GM21390 (cell line): ENCODE measurements around the gene CAPN2.
"Not testable (repeated sequence)": the region's sequence is repeated elsewhere in the genome, so short reads cannot be mapped to it uniquely, and the experiment has no call there.

Experiments used
- ATAC-seq: cut with Tn5 transposase; IDR thresholded peaks from one replicate; pipeline ENCODE4 v1.9.1; 2021; ENCODE audit not compliant: unreplicated experiment

The CAPN2 gene

DNA sequence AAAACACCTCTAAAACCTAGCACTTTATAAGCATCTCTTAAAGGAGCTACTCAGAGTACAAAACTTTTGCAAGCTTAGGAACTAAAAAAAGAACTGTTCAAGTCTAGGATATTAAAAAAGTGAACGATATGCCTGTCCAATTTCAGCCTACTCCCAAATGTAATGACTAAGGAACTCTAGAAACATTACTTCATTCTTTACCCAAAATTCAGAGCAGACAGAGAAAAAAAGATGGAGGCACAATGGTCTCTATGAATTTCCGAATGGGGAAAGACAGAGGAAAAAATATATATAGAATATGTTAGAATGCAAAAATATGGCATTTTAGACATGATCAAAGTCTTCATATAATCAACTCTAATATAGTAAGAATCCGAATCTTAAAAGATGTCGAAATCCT is 72.2 kb downstream of the CAPN2 start:
- no peak for ATAC-seq

DNA sequence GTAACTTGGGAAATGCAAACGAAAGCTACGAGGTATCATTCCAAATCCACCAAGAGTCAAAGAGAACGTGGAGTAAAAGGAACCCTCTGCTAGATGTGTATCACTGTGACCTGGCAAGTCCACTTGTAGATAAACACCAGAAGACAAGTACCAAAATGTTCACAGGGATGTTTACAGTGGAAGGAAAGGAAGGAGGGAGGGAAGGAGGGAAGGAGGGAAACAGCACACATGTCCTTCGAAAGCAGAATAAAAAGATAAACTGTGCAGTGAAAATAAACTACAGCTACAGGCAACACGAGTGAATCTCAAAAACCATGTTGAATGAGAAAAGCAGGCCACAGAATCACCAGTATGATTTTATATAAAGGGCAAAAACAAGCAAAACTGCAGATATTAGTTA is 73.5 kb downstream of the CAPN2 start:
- ATAC-seq, result no peak

DNA sequence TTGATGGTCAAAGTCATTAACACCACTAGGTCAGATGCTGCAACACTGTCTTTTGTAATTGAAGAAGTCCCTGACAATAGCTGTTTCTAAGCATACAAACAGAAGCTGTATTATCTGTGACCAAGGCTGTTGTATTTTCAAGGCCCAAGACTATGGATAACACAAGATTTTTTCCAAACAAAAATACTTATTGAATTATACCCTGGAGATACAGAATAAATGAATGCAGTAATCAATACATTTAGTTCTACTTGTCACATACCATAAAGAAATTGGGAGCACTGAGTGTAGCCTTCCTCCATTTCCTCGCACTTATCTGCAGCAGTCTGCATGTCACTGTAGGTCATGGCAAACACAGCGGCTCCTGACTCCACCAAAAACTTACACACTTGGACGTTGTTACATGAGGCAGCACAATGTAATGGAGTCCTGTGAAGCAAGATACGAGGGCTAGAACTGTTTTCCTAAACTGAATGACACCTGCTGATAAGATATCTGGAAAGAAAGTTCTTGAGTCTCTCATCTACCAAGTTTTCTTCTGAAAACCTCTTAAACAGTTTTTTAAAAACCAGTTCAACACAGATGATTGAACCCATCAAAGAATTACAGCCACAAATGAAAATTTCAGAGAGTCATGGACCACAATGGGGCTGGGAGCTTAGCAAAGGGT is 76.5 kb downstream of the CAPN2 start:
- ATAC-seq, result no peak

DNA sequence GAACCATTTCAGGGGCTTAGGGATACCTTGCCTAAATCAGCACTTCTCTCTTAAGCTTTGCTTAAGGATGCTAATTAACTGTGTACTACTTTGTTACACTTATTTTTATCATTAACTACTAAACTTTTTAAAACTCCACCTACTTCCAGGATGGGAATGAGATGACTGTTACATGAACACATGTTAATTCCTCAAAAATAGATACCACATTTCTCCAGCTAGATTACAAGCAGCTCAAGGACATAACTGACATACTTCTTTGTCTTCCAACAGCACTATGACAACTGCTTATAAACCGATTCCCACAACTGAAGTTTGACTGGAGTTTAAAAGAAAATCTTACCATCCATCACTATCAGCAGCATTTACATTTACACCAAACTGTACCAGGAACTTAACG is 79.7 kb downstream of the CAPN2 start:
- no peak for ATAC-seq

DNA sequence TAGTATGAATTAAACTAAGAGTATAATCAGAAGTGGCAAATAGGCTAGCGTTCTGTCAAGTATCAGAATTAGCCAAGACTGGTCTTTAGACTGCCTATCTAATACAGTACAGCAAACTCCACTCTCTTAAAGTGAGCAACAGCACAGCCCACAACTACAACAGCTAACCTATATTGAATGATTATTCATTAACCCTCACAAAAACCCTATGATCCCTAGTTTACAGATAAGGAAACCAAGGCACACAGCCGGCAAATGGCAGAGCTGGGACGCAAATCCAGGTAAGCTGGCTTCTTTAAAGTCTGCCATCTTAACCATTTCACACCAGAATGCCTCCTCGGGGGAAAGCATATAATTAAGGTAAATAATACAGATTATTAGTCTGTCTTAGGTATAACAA is 81.4 kb downstream of the CAPN2 start:
- no peak for ATAC-seq

DNA sequence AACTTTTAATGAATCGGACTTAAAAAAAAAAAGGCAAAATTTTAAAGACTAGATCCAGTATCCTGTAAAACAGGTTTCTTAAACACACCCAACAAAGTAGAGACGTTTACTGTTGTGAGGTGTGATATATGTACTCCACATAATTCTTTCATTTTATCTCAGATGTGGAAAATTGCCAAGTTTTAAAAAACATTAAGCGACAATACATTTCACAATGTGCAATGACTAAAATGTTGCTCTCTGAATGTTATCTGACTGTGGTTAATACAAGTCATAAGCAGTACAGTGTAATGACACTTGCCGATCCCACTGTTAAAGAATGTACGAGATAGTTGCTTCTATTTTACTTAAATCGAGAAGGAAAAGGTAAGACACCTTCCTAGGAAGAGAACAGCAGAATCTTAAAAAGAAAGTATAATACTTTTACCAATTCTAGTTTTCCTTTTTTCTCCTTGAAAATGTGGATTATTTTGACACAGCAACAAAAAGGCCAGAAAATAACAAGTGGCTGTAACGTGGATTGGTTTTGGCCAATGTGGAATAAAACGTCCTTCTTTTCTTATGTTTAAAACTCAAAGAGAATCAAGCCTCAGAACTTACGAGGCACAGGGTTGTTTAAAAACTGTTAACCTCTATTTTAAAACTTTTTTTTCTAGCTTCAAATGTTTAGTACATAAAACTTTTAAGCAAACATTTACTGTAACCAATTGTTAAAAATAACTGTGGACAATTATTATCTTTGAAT is 82.0 kb downstream of the CAPN2 start:
- ATAC-seq, result no peak

DNA sequence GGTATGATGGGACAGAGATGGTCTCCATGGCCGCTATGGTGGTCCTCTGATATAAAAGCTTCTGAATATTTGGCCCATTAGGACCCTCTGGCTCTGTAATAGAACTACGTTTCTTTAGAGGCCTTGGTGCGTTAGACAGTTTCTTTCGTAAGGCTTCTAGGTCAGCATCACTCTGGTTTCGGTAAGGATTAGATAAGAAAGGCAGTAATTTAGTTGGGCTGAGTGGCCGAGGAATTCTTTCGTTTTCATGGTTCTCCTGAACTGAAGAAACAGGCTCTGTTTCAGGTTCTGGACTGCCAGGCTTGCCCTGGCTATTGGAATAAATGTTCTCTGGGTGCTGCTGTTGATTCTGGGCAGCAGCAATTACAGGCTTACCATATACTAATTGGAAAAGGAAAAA is 83.9 kb downstream of the CAPN2 start:
- no peak for ATAC-seq

DNA sequence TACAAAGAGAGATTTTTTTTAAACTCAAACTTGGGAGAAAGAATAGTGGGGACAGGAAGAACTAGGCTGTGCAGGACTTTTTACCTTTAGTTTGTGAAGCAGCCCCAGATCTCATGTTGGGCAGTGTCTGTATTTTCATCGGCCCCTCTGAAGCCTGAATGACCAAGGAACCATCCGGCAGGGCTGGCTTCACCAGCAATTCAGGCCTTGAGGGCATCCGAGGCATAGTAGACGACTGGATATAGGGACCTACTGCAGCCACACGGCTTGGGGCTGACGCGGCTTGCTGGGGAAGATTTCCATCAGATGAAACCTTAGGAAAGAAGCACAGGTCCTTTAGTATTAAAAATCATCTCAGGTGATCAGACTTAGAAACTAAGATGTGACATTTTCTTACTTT is 89.7 kb downstream of the CAPN2 start:
- no peak for ATAC-seq

DNA sequence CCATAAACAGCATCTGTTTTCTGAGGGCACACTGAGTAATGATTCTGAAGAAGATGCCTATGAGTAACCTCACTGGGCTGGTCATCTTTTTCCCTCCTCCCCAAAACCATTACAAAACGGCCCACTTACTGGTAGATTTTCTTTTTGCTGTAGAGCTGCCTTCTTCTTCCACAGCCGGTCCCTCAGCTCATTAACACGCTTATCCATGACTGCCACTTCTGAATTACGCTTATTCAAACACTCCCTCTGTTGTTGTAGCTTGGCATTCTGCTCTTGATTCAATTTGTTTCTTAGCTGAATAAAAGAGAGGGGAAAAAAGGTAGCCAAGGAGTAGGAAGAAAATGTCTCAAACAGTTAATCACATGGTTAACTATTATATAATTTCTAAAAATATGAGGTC is 90.3 kb downstream of the CAPN2 start:
- no peak for ATAC-seq

DNA sequence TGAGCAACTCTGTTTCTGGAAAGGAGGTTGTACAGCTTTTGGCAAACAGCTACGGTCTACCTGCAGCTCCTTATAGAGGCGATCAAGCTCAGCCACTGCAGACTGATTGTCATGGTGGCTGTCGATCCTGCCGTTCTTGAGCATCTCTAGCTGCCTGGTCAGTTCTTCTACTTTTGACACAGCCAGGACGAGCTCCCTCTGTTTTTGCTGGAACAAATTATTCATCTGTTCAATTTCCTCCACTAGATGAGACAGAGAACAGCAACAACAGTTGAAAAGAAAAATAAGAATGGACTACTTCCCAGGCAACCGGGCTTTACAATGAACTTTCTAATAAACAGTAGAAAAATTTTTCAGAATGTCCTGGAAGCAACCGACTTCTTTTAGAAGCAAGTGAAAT is 90.9 kb downstream of the CAPN2 start:
- no peak for ATAC-seq

DNA sequence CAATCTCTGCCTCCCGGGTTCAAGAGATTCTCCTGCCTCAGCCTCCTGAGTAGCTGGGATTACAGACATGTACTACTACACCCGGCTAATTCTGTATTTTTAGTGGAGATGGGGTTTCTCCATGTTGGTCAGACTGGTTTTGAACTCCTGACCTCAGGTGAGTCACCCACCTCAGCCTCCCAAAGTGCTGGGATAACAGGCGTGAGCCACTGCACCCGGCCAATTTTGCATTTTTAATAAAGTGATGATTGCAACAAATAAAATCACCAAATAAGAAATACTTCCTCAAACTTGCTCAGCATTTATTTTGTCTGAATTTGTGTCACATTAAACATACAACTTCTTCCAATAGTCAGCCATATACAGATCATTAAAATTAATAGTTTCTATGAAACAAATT is 97.6 kb downstream of the CAPN2 start:
- not testable (repeated sequence) for ATAC-seq

DNA sequence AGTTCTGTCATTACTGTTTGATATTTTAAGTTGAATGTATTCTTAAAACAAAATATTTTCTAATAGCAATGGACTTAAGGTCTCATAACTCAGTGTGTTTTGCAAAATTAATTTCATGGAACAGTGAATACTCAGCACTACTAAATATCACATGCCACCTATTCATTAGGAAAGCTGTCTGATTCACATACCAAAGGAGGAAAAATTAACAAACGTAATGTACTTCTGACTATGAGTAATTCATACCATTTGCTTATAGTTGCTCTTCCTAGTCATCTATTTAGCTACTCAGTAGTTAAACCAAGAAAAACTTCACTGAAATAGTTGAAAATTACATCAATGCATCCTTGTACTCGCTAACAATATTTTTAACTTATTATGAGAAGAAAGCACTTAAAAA is 98.2 kb downstream of the CAPN2 start:
- no peak for ATAC-seq

DNA sequence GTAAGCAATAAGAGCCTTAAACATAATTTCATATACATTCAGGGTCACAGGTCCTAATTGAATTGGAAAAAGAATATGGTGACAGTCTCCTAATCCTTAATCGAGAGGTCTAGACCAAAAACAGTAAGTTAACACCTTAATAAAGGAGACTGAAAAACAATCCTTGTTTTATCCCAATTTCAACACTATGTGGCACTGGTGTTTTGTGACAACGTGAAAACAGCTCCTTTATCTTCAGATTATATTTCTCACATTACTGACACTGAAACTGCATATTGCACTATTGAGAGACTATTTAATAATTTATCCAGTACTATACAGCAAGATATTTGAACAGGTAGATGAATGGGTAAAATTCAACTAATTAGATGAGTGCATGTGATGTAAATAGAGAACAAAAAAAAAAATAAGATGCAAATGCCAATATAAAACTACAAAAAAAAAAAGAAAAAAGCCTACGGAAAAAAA is 99.3 kb downstream of the CAPN2 start:
- ATAC-seq, result no peak

DNA sequence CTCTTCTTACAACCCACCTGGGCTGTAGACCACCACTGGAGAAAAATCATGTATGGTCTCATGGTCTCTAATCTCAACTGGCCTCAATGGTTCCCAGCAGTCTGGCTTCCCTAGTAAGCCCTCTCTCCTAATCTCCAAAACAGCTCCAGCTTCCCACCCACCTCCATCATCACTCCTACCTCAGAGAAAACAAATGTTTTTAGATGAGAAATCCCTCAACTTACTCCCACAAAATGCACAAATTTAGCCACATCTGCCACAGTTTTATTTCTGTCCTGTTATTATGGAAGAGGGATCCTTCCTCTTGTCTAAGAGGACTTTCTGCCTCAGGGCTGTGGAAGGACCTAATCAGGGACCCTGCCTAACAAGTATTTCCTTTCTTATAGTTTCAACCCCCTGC is 101.3 kb downstream of the CAPN2 start:
- no peak for ATAC-seq

DNA sequence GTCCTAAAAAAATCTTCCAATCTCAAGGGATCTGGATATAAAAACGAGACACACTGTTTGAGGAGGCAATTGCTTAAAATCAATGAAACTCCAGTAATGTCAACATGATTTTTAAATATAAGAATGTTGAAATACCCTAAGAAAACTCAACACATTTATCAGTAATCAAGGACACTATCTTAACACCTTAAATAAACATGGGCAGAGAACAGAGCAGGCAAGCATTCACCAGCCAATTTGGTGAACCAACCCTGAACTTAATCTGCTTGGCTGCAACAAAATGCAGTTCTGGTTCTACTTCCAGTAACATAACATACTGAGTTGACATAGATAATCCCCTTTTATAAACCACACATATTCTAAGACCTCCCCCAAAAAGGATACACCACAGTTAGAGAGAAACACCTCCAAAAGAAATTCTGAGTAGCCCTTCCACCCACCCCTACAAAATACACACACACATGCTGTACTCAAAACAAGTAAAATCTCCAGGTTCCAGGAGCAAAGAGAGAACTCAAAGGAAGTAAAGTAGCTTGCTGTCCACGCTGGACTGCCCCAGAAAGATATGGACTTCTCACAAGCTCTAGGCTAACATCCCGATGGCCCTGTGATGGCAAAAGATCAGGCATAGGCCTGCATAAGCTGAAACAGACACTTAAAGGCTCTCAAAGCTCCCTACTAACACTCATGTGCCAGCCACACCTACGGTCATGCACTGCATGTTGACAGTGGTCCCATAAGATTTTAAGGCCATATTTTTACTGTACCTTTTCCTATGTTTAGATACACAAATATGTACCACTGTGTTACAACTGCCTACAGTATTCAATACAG is 102.9 kb downstream of the CAPN2 start:
- ATAC-seq, result no peak

DNA sequence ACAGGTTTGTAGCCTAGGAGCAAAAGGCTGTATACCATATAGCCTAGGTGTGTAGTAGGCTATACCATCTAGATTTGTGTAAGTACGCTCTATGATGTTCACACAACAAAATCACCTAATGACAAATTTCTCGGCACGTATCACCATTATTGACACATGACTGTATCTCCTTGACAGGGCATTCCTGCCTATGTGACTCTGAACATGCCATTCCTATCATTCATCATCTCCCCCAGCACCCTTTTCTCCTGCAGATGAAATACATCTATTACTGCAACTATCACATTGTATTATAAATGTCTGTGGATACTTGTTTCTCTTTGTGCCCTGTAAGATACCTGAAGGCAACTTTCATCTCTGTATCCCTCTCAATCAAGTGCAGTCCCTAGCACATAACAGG is 103.5 kb downstream of the CAPN2 start:
- no peak for ATAC-seq

DNA sequence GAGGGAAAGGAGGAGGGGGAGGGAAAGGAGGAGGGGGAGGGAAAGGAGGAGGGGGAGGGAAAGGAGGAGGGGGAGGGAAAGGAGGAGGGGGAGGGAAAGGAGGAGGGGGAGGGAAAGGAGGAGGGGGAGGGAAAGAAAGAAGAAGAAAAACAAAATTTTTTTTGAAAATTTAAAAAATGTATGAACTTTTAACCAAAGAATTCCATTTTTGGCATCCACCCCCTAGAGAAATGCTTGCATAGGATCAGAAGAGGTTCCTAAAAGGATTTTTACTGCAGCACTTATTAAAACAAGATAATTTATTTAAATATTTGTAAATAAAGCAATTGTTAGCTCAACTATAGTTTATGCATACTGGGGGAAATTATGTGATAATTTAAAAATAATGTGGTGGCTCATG is 104.9 kb downstream of the CAPN2 start:
- not testable (repeated sequence) for ATAC-seq

DNA sequence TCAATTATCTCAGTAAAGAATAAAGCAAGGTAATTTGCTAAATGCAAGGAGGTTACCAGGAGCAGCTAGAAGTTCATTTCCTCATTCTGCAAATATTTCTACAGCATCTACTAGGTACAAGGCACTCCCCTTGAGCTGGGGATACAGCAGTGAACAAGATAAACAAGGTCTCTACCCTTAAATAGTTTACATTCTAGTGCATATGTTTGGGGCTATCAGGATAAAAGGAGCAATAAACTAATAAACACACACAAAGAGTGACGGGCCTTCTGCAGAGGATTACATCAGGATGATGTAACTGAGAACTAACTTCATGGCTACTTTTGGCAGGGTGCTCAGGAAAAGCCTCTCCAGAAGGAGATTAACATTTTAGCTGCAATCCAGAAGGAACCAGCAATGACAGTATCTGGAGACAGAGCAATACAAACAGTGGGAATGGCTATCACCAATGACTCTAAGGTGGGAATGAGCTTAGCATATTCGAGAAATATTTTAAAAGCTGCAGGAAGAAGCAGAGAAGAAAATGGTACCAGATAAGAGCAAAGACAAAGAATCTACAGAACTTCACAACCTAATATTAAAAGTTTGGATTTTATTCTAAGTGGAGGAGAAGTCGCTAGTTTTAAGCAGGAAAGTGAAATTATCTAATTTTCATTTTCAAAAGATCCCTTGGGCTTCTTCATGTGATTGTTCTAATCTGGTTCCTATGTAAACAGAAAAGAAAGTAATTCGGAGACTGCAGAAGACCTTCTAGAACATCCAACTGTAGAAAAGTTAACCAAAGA is 107.6 kb downstream of the CAPN2 start:
- no peak for ATAC-seq

DNA sequence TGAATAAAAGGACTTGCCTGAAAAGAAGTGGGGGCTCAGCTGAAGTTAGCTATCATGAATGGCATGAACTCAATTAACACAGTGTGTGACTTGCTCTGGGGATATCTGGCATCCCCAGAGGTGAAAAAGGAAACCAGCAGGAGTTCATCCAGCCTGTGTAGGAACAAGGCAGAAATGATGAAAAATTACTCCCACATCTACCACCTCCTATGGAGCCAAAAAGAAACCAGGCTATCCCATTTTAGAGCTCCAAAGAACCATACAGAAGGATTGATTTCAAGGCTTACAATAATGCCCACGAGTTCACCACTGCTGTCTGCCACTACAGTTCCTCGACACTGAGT is 108.1 kb downstream of the CAPN2 start:
- no peak for ATAC-seq

DNA sequence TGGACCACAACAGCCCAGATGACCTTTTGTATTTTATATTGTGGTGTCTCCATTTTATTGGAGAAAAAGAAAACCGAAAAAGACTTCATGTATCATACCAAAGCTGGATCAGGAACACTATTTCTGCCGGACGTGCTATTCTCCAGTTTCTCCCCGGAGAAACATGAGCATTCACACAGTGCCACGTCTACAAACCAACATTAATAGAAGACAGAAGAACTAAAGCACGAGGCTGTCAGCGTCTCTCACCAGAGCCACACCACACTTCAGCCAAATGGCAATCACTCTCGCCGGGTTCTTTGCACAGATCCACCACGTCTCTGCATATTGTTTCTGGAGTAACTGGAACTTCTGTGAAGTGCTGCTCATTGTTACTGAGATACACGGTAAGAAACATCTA is 108.6 kb downstream of the CAPN2 start:
- no peak for ATAC-seq

DNA sequence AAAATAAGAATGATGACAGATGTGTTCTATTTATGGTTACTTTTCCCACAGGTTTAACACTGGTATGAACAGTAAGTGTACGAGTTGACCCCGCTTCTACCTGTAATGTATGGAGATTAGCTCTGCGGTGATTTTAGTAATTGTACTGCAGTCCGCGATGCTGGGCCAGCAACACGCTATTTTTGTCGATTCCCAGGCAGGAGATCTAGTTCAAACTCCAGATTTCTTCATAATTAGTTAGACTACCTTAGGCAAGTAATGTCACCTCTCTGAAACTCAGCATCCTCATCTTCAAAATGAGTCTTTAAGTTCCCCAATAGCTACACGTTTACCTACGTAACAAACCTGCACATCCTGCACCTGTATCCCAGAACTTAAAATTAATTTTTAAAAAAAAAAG is 111.9 kb downstream of the CAPN2 start:
- ATAC-seq, result no peak
